ENCODE data around the gene ETAA1.

The ETAA1 gene

GRCh38 chr2:67397143-67397986, at the start of gene ETAA1:
Gene ETAA1, plus strand, starts transcription at chr2:67397333. Its CDS starts 116 bp downstream, at chr2:67397449.
- Mint-ChIP-seq H3K27me3 (no peaks in the 10 kb centered on the region), H3K4me1 (peaks cover 17% of the 10 kb centered on the region), H3K36me3 (ENCODE audit: low read depth) (peaks cover 9% of the 10 kb centered on the region), H3K9me3 (no peaks in the 10 kb centered on the region), H3K27ac (peak within 1 kb of the TSS; percentile 99), H3K4me3 (peak within 1 kb of the TSS; percentile 96)
- ATAC-seq (peak; percentile 100), DNase-seq (peak; percentile 92)

- DNase-seq (no peak), ATAC-seq (no peak)
- peaks cover 9% of the 10 kb centered on the region for H3K27me3 Mint-ChIP-seq
- H3K27ac Mint-ChIP-seq, result no peak overlapping the region
- H3K9me3 Mint-ChIP-seq, result no peaks in the 10 kb centered on the region
- H3K4me1 Mint-ChIP-seq, result no peaks in the 10 kb centered on the region
- H3K4me3 Mint-ChIP-seq, result no peak overlapping the region
- no peaks in the 10 kb centered on the region for H3K36me3 Mint-ChIP-seq (ENCODE audit: low read depth)
Observed at GRCh38 chr2:67366832-67367412, 30.2 kb upstream of the ETAA1 start.

GRCh38 chr2:67374481-67374880, 22.7 kb upstream of the ETAA1 start:
- no peak overlapping the region for H3K4me3 Mint-ChIP-seq

GRCh38 chr2:67374949-67375348, 22.2 kb upstream of the ETAA1 start:
- peaks cover 4% of the 10 kb centered on the region for H3K27me3 Mint-ChIP-seq
- no peak overlapping the region for H3K4me3 Mint-ChIP-seq
- no peaks in the 10 kb centered on the region for H3K4me1 Mint-ChIP-seq
- ATAC-seq (no peak), DNase-seq (no peak)
- H3K9me3 Mint-ChIP-seq, result peaks cover 7% of the 10 kb centered on the region
- H3K27ac Mint-ChIP-seq, result no peak overlapping the region
- peaks cover 2% of the 10 kb centered on the region for H3K36me3 Mint-ChIP-seq (ENCODE audit: low read depth)

More at GRCh38 chr2:67374481-67374880, 22.7 kb upstream of the ETAA1 start:
- Mint-ChIP-seq H3K4me1 (no peaks in the 10 kb centered on the region), H3K36me3 (ENCODE audit: low read depth) (peaks cover 2% of the 10 kb centered on the region), H3K27ac (no peak overlapping the region), H3K9me3 (peaks cover 7% of the 10 kb centered on the region), H3K27me3 (peaks cover 4% of the 10 kb centered on the region)
- no peak for ATAC-seq
- no peak for DNase-seq

- Mint-ChIP-seq H3K9me3 (peaks cover 3% of the 10 kb centered on the region), H3K36me3 (ENCODE audit: low read depth) (peaks cover 4% of the 10 kb centered on the region), H3K27ac (no peak overlapping the region), H3K4me1 (no peaks in the 10 kb centered on the region), H3K4me3 (no peak overlapping the region), H3K27me3 (peaks cover 1% of the 10 kb centered on the region)
- ATAC-seq, result no peak
- no peak for DNase-seq
Observed at GRCh38 chr2:67378555-67378954, 18.6 kb upstream of the ETAA1 start.

GRCh38 chr2:67379048-67379447, 18.1 kb upstream of the ETAA1 start:
- H3K36me3 Mint-ChIP-seq (ENCODE audit: low read depth), result peaks cover 4% of the 10 kb centered on the region
- H3K9me3 Mint-ChIP-seq, result peaks cover 3% of the 10 kb centered on the region
- peaks cover 1% of the 10 kb centered on the region for H3K27me3 Mint-ChIP-seq
- ATAC-seq, result no peak
- no peak overlapping the region for H3K4me3 Mint-ChIP-seq
- no peak overlapping the region for H3K27ac Mint-ChIP-seq
- no peak for DNase-seq
- H3K4me1 Mint-ChIP-seq, result no peaks in the 10 kb centered on the region

- Mint-ChIP-seq H3K27ac (no peak overlapping the region), H3K9me3 (no peaks in the 10 kb centered on the region), H3K4me3 (no peak overlapping the region), H3K36me3 (ENCODE audit: low read depth) (peaks cover 1% of the 10 kb centered on the region), H3K4me1 (no peaks in the 10 kb centered on the region), H3K27me3 (no peaks in the 10 kb centered on the region)
- no peak for ATAC-seq
- DNase-seq, result no peak
Observed at GRCh38 chr2:67384123-67384822, 12.9 kb upstream of the ETAA1 start.

GRCh38 chr2:67388680-67389079, 8.5 kb upstream of the ETAA1 start:
- Mint-ChIP-seq H3K27ac (no peak overlapping the region), H3K4me3 (no peak overlapping the region), H3K9me3 (no peaks in the 10 kb centered on the region)

GRCh38 chr2:67389286-67389685, 7.8 kb upstream of the ETAA1 start:
- Mint-ChIP-seq H3K27ac (no peak overlapping the region), H3K9me3 (no peaks in the 10 kb centered on the region), H3K4me3 (no peak overlapping the region), H3K27me3 (no peaks in the 10 kb centered on the region), H3K36me3 (ENCODE audit: low read depth) (no peaks in the 10 kb centered on the region), H3K4me1 (no peaks in the 10 kb centered on the region)
- DNase-seq, result no peak
- no peak for ATAC-seq

More at GRCh38 chr2:67388680-67389079, 8.5 kb upstream of the ETAA1 start:
- ATAC-seq (no peak), DNase-seq (no peak)
- H3K27me3 Mint-ChIP-seq, result no peaks in the 10 kb centered on the region
- no peaks in the 10 kb centered on the region for H3K36me3 Mint-ChIP-seq (ENCODE audit: low read depth)
- no peaks in the 10 kb centered on the region for H3K4me1 Mint-ChIP-seq

- Mint-ChIP-seq H3K36me3 (ENCODE audit: low read depth) (no peaks in the 10 kb centered on the region), H3K4me3 (no peak overlapping the region), H3K27me3 (no peaks in the 10 kb centered on the region), H3K4me1 (no peaks in the 10 kb centered on the region), H3K9me3 (no peaks in the 10 kb centered on the region), H3K27ac (no peak overlapping the region)
- DNase-seq (no peak), ATAC-seq (no peak)
Observed at GRCh38 chr2:67389788-67390187, 7.3 kb upstream of the ETAA1 start.

- Mint-ChIP-seq H3K27ac (no peak overlapping the region), H3K9me3 (no peaks in the 10 kb centered on the region), H3K36me3 (ENCODE audit: low read depth) (peaks cover 3% of the 10 kb centered on the region), H3K4me1 (peaks cover 9% of the 10 kb centered on the region), H3K27me3 (no peaks in the 10 kb centered on the region), H3K4me3 (no peak overlapping the region)
- ATAC-seq (no peak), DNase-seq (no peak)
Observed at GRCh38 chr2:67393237-67393636, 3.9 kb upstream of the ETAA1 start.

GRCh38 chr2:67394734-67395133, 2.4 kb upstream of the ETAA1 start:
- DNase-seq (no peak), ATAC-seq (no peak)
- Mint-ChIP-seq H3K27me3 (no peaks in the 10 kb centered on the region), H3K27ac (no peak overlapping the region), H3K9me3 (no peaks in the 10 kb centered on the region), H3K4me3 (no peak overlapping the region), H3K36me3 (ENCODE audit: low read depth) (peaks cover 3% of the 10 kb centered on the region), H3K4me1 (peaks cover 11% of the 10 kb centered on the region)

GRCh38 chr2:67399144-67399543, 2.0 kb downstream of the ETAA1 start:
- DNase-seq, result no peak
- Mint-ChIP-seq H3K4me3 (no peak overlapping the region), H3K36me3 (ENCODE audit: low read depth) (peaks cover 21% of the 10 kb centered on the region), H3K9me3 (no peaks in the 10 kb centered on the region), H3K4me1 (peaks cover 17% of the 10 kb centered on the region), H3K27me3 (no peaks in the 10 kb centered on the region), H3K27ac (no peak overlapping the region)
- ATAC-seq, result no peak

GRCh38 chr2:67399831-67400489, 2.8 kb downstream of the ETAA1 start:
- H3K36me3 Mint-ChIP-seq (ENCODE audit: low read depth), result peaks cover 29% of the 10 kb centered on the region
- H3K27ac Mint-ChIP-seq, result no peak overlapping the region
- H3K9me3 Mint-ChIP-seq, result no peaks in the 10 kb centered on the region
- H3K27me3 Mint-ChIP-seq, result no peaks in the 10 kb centered on the region
- no peak overlapping the region for H3K4me3 Mint-ChIP-seq
- ATAC-seq (no peak), DNase-seq (no peak)
- peaks cover 17% of the 10 kb centered on the region for H3K4me1 Mint-ChIP-seq

Data from activated naive CD8-positive, alpha-beta T cell treated with anti-CD3 and anti-CD28 coated beads, Interleukin-2, amount 50 U/mL, for 24 hours (primary cell).